GM12878 (cell line): ENCODE measurements around the gene QSOX1. TPM values are rescaled to one million over a fixed set of nuclear protein-coding genes. Genes with fewer than 3 reads are reported as not detected.

Source experiments
- ATAC-seq: fragments of 200-7000 bp; cut with Tn5 transposase; 3 replicates; pipeline ENCODE4 v1.9.1; 2020; ENCODE audit warnings: mild to moderate bottlenecking, moderate library complexity
- BruUV-seq: library from RNA; stranded (reverse); fragments of 400-500 nt; replicated peaks from 2 replicates; lab custom pipeline; 2021; lab: Mats Ljungman, UMichigan
- CTCF ChIA-PET: fragments of 300-600 bp; sonication (Branson Sonifier 250); formaldehyde crosslinking; extraction: SDS; loops from one replicate; lab custom pipeline; 2021; ENCODE audit warnings: inconsistent platforms; lab: Yijun Ruan, JAX
- POLR2A ChIA-PET: fragments of 350-600 bp; formaldehyde crosslinking; extraction: SDS; loops from one replicate; lab custom pipeline; 2021; ENCODE audit warnings: inconsistent platforms; lab: Charles Lee
- RAD21 ChIA-PET: fragments of 300-600 bp; sonication (Branson Sonifier 250); formaldehyde crosslinking; loops from one replicate; lab custom pipeline; 2023; ENCODE audit warnings: antibody characterized with exemption; ENCODE audit not compliant: unreplicated experiment; lab: Charles Lee
- SMC1A ChIA-PET: fragments of 300-600 bp; sonication (Branson Sonifier 250); formaldehyde crosslinking; loops from one replicate; lab custom pipeline; 2023; ENCODE audit not compliant: unreplicated experiment, uncharacterized antibody; lab: Charles Lee
- DNase-seq: peaks from one replicate; pipeline ENCODE4 v3.0.0-alpha.2; 2011; ENCODE audit warnings: low read depth, low spot score
- FAIRE-seq: peaks from 3 replicates; lab custom pipeline; 2011; peaks lifted over from hg19 to GRCh38; lab: Jason Lieb, UNC
- H2AFZ ChIP-seq: 2 replicates; pipeline ENCODE4 v1.6.0; 2011; ENCODE audit warnings: low read depth, low read length, control low read depth; ENCODE audit not compliant: control insufficient read depth
- H3K27ac ChIP-seq: 2 replicates; pipeline ENCODE4 v1.5.1; 2011; ENCODE audit warnings: control low read depth; ENCODE audit not compliant: control insufficient read depth, insufficient read depth
- H3K27me3 ChIP-seq, 2 experiments: replicated peaks in 1 of 2; 2 replicates each; pipeline versions ENCODE4 v1.6.0 to v1.6.1; 2011; ENCODE audit warnings: low read length in 1 of 2; ENCODE audit not compliant: control insufficient read depth in 2 of 2, insufficient read depth in 2 of 2
- H3K36me3 ChIP-seq, 2 experiments: 2 replicates each; pipeline ENCODE4 v1.5.1; 2011; ENCODE audit warnings: low read length in 1 of 2; ENCODE audit not compliant: control insufficient read depth in 2 of 2, insufficient read depth in 2 of 2
- H3K4me1 ChIP-seq: 2 replicates; pipeline ENCODE4 v1.6.1; 2011; ENCODE audit warnings: mild to moderate bottlenecking, low read length, moderate library complexity, mixed read lengths; ENCODE audit not compliant: control insufficient read depth, insufficient read depth
- H3K4me2 ChIP-seq: 2 replicates; pipeline ENCODE4 v1.6.0; 2011; ENCODE audit warnings: control low read depth; ENCODE audit not compliant: control insufficient read depth, insufficient read depth
- H3K4me3 ChIP-seq: fragments of 200-600 bp; sonication (generic); 2 replicates; pipeline ENCODE4 v1.5.1; 2016
- H3K79me2 ChIP-seq: 2 replicates; pipeline ENCODE4 v1.6.0; 2011; ENCODE audit warnings: low read length; ENCODE audit not compliant: control insufficient read depth, insufficient read depth
- H3K9ac ChIP-seq: 2 replicates; pipeline ENCODE4 v1.8.0; 2011; ENCODE audit warnings: low read length, control low read depth, mixed read lengths; ENCODE audit not compliant: control insufficient read depth, insufficient read depth
- H3K9me3 ChIP-seq: replicated peaks from 3 replicates; pipeline ENCODE4 v1.5.1; 2011; ENCODE audit warnings: mild to moderate bottlenecking, low read length; ENCODE audit not compliant: control insufficient read depth, insufficient read depth
- H4K20me1 ChIP-seq: 2 replicates; pipeline ENCODE4 v1.6.0; 2011; ENCODE audit not compliant: control insufficient read depth, insufficient read depth
- CHD1 ChIP-seq: IDR thresholded peaks from 2 replicates; pipeline ENCODE4 v1.6.1; 2012; ENCODE audit warnings: low read depth, low read length, improper control_type of control experiment
- DPF2 ChIP-seq: fragments of 450-650 bp; IDR thresholded peaks from 2 replicates; pipeline ENCODE4 v1.6.1; 2017; ENCODE audit warnings: mild to moderate bottlenecking
- EED ChIP-seq: sonication (generic); IDR thresholded peaks from 2 replicates; pipeline ENCODE4 v1.6.1; 2016; ENCODE audit warnings: antibody characterized with exemption, low read depth
- EP300 ChIP-seq, 2 experiments: fragments of 150-350 bp in 1 of 2; IDR thresholded peaks; 2 replicates each; pipeline ENCODE4 v1.6.1; 2011 to 2012; ENCODE audit warnings: low read depth in 2 of 2, low read length in 2 of 2, borderline replicate concordance in 1 of 2, improper control_type of control experiment in 1 of 2, inconsistent platforms in 1 of 2; ENCODE audit not compliant: control insufficient read depth in 1 of 2
- HCFC1 ChIP-seq: fragments of 150-350 bp; IDR thresholded peaks from 2 replicates; pipeline ENCODE4 v1.6.1; 2014; ENCODE audit warnings: low read length
- IKZF1 ChIP-seq: fragments of 450-650 bp; conservative IDR thresholded peaks from 2 replicates; pipeline ENCODE4 v1.6.1; 2017; ENCODE audit warnings: antibody characterized with exemption, mild to moderate bottlenecking
- LARP7 ChIP-seq: fragments of 450-650 bp; IDR thresholded peaks from 2 replicates; pipeline ENCODE4 v1.6.1; 2017; ENCODE audit warnings: mild to moderate bottlenecking
- NFYA ChIP-seq: IDR thresholded peaks from 2 replicates; pipeline ENCODE4 v1.6.1; 2011; ENCODE audit warnings: low read depth, mild to moderate bottlenecking, low read length, improper control_type of control experiment, borderline replicate concordance
- PML ChIP-seq: IDR thresholded peaks from 2 replicates; pipeline ENCODE4 v1.6.1; 2012; ENCODE audit warnings: low read length, inconsistent platforms
- SMARCA5 ChIP-seq: fragments of 450-650 bp; IDR thresholded peaks from 2 replicates; pipeline ENCODE4 v1.6.1; 2017; ENCODE audit warnings: mild to moderate bottlenecking
- YBX1 ChIP-seq: fragments of 450-650 bp; IDR thresholded peaks from 2 replicates; pipeline ENCODE4 v1.6.1; 2016; ENCODE audit warnings: antibody characterized with exemption
- WGBS: methylation state at CpG from one replicate; pipeline ENCODE4 v1.1.6; 2016; ENCODE audit warnings: low lambda C conversion rate; ENCODE audit not compliant: insufficient replicate concordance, insufficient coverage; ENCODE audit errors: missing lambda C conversion rate; 5-methylcytosine and 5-hydroxymethylcytosine counted together
- in situ Hi-C: fragments of 300-500 bp; cut with MboI; formaldehyde crosslinking; loops from 9 replicates; pipeline ENCODE4 v1.14.3; 2018; ENCODE audit warnings: mixed read lengths
- intact Hi-C: fragments of 100-400 bp; cut with micrococcal nuclease; formaldehyde crosslinking; loops from one replicate; pipeline ENCODE4 v1.14.2; 2022; ENCODE audit not compliant: unreplicated experiment
- polyA plus RNA-seq, 11 experiments: library from polyadenylated mRNA; depleted of rRNA in 4 of 11; unstranded in 6 of 11; stranded (reverse) in 5 of 11; fragments of >200 nt; fragmentation: Nextera tagmentation in 4 of 11; fragmentation: Illumina TruSeq in 1 of 11; extraction: Ambion mirVana in 4 of 11; extraction: Trizol in 1 of 11; gene quantifications; 1 replicate in 1 of 11; 2 replicates in 10 of 11; pipeline versions ENCODE4 v1.2.1 to v1.2.3, GENCODE V29; 2011 to 2016; ENCODE audit warnings: inconsistent platforms in 2 of 11, missing spikeins in 2 of 11, low read depth in 1 of 11
- total RNA-seq, 4 experiments: library from RNA; depleted of rRNA in 3 of 4; stranded (reverse); fragments of >200 nt in 3 of 4; fragmentation: Illumina TruSeq in 1 of 4; extraction: Trizol in 1 of 4; gene quantifications; 2 replicates each; pipeline versions ENCODE4 v1.2.1 to v1.2.3, GENCODE V29; 2013 to 2021
- TF ChIP-seq, protein P1 (sequence below): fragments of 450-650 bp; formaldehyde crosslinking; IDR thresholded peaks from 2 replicates; pipeline ENCODE4 v1.5.0; 2022; ENCODE audit warnings: mild to moderate bottlenecking, missing genetic modification characterization

The QSOX1 gene
- total and polyA plus RNA-seq, 10 of the 15 experiments (the other 5 are each of a cell fraction or from before 2014, with no cell fraction given) = 1.8 to 31.3 (median 11.2) TPM

DNA sequence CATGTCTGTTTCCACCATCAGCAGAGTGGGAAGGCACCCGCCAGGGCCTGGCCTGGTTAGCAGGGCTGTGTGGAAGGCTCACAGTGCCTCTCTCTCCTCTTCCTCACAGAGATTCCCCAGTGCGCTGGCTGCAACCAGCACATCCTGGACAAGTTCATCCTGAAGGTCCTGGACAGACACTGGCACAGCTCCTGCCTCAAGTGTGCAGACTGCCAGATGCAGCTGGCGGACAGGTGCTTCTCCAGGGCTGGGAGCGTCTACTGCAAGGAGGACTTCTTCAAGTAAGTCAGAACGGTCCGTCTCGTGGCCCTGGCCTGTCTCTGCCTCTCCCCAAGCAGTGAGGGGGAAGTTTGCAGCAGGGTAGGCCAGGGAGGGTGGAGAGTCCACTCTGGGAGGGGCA, 93.5 kb downstream of the QSOX1 start:
- H3K27me3 ChIP-seq = no peaks in the 10 kb centered on the region

More for the DNA sequence above, 93.5 kb downstream of the QSOX1 start:
- SMC1A ChIA-PET = no interaction called here
- WGBS = 82% methylated on average over 7 of the region's 7 CpGs
- in situ Hi-C loops = loop anchor here (5.0 kb wide), 1 partner anchor 49 kb away; no protein-coding TSS in a partner anchor
- Histone ChIP-seq H3K9ac (no peak overlapping the region), H3K36me3 (no peaks in the 10 kb centered on the region), H4K20me1 (no peaks in the 10 kb centered on the region), H3K4me1 (no peaks in the 10 kb centered on the region; the same call in 1 of the 2 replicates), H3K27ac (no peak overlapping the region), H3K4me3 (no peak overlapping the region), H3K79me2 (no peaks in the 10 kb centered on the region), H3K9me3 (no peaks in the 10 kb centered on the region), H2AFZ (no peak overlapping the region), H3K4me2 (no peak overlapping the region)
- FAIRE-seq = no peak
- RAD21 ChIA-PET = no interaction called here
- BruUV-seq = no TSS peak
- no peak for ATAC-seq
- POLR2A ChIA-PET = no interaction called here
- DNase-seq = no peak
- TF ChIP-seq IKZF1 (no peak), HCFC1 (no peak), NFYA (no peak), CHD1 (no peak), EED (no peak), PML (no peak), SMARCA5 (no peak), EP300 (IDR thresholded peaks at IDR 0.05; ENCODE audit: borderline replicate concordance in 1 of 2, control insufficient read depth in 1 of 2, low read depth in 2 of 2, low read length in 2 of 2) (no peak), DPF2 (no peak), LARP7 (no peak), YBX1 (no peak)
- TF ChIP-seq, protein P1, sequence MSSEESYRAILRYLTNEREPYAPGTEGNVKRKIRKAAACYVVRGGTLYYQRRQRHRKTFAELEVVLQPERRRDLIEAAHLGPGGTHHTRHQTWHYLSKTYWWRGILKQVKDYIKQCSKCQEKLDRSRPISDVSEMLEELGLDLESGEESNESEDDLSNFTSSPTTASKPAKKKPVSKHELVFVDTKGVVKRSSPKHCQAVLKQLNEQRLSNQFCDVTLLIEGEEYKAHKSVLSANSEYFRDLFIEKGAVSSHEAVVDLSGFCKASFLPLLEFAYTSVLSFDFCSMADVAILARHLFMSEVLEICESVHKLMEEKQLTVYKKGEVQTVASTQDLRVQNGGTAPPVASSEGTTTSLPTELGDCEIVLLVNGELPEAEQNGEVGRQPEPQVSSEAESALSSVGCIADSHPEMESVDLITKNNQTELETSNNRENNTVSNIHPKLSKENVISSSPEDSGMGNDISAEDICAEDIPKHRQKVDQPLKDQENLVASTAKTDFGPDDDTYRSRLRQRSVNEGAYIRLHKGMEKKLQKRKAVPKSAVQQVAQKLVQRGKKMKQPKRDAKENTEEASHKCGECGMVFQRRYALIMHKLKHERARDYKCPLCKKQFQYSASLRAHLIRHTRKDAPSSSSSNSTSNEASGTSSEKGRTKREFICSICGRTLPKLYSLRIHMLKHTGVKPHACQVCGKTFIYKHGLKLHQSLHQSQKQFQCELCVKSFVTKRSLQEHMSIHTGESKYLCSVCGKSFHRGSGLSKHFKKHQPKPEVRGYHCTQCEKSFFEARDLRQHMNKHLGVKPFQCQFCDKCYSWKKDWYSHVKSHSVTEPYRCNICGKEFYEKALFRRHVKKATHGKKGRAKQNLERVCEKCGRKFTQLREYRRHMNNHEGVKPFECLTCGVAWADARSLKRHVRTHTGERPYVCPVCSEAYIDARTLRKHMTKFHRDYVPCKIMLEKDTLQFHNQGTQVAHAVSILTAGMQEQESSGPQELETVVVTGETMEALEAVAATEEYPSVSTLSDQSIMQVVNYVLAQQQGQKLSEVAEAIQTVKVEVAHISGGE (CRISPR knock-in tag) = no peak
- intact Hi-C loops = no loop called here
- CTCF ChIA-PET = interaction anchor here (0.9 to 1.4 kb wide), 3 partner anchors 64 to 168 kb away, joined by 3 to 4 read pairs (median 3); no protein-coding TSS in a partner anchor
